Activated effector memory CD4-positive, alpha-beta T cell treated with anti-CD3 and anti-CD28 coated beads, Interleukin-2, amount 50 U/mL, for 16 hours (primary cell): ENCODE results near the gene ABCA10.

Experiments used
- DNase-seq: peaks from one replicate; pipeline ENCODE4 v3.0.0-alpha.2; 2020

ABCA10 gene

DNA sequence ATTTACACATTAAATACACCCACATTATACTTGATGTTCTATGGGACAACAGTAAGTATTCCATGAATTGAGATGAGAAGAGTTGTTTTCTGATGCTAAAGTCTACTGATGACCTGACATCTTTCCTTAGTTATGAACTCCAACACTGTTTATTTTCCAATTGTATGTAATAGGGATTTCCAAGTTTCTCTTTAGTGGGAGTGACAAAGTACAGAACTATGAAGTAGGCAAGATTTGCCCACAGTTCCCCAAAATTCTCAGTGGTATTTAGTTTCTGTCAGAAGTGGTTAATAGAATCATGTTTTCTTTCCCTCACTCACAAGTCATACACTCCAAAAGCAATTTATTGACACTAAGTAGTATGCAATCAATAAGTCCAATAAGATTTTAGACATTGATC is 64.4 kb downstream of the ABCA10 start:
- no peak for DNase-seq

DNA sequence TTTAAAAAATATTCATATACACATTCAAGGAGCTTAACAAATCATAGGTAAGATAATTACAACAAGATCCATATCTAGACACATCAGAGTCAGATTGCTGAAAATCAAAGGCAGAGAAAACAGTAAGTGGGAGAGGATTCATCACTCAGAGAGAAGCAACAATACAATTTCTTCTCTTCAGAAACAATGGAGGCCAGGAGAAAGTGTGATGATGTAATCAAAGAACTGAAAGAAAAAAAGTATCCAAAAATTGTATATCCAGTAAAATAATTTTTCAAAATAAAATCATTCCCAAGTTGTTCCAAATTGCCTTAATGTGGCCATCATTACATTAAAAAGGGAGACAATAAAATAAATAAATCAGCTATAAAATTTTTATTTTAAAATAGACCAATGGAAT is 69.2 kb downstream of the ABCA10 start:
- DNase-seq = no peak

DNA sequence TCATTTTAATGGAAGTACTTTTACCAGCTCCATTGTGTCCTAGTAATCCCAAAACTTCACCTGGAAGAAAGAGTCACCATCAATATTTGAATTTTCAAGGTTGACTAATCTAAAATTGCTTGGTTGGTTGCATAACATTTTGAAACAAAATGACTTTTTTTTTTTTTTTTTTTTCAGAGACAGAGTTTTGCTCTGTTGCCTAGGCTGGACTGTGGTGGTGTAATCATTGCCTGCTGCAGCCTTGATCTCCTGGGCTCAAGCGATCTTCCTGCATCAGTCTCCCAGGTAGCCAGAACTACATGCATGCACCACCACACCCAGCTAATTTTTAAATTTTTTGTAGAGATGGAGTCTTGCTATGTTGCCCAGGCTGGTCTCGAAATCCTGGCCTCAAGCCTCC is 74.4 kb downstream of the ABCA10 start:
- DNase-seq = no peak

DNA sequence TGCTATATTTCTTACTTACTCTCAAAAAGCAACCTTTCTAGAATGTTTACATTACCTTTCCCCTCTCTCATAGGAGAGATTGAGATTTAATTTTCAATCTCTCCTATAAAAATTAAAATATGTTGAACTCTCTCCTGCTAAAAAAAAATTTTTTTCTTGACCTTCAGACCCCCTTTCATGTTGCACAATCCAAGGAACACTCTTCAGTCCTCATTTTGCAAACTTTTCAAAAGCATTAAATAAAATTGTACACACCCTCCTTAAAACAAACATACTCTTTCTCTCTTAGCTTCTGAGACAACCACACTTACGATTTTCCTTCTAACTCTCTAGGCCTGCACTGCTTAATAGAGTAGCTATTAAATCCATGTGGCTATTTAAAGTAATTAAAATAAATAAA is 78.3 kb downstream of the ABCA10 start:
- DNase-seq = no peak

DNA sequence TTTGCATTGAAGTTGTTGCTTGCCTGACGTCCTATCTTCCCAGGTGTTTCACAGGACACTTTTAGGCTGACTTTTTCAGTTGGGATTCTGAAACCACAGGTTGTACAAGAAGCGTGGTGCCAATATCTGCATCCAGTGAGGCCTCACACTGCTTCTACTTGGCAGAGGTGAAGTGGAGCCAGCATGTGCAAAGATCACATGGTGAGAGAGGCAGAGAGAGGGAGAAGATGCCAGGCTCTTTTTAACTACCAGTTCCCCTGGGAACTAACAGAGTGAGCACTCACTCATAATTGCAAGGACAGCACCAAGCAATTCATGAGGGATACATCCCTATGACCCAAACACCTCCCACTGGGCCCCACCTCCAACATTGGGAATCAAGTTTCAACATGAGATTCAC is 81.2 kb downstream of the ABCA10 start:
- no peak for DNase-seq

DNA sequence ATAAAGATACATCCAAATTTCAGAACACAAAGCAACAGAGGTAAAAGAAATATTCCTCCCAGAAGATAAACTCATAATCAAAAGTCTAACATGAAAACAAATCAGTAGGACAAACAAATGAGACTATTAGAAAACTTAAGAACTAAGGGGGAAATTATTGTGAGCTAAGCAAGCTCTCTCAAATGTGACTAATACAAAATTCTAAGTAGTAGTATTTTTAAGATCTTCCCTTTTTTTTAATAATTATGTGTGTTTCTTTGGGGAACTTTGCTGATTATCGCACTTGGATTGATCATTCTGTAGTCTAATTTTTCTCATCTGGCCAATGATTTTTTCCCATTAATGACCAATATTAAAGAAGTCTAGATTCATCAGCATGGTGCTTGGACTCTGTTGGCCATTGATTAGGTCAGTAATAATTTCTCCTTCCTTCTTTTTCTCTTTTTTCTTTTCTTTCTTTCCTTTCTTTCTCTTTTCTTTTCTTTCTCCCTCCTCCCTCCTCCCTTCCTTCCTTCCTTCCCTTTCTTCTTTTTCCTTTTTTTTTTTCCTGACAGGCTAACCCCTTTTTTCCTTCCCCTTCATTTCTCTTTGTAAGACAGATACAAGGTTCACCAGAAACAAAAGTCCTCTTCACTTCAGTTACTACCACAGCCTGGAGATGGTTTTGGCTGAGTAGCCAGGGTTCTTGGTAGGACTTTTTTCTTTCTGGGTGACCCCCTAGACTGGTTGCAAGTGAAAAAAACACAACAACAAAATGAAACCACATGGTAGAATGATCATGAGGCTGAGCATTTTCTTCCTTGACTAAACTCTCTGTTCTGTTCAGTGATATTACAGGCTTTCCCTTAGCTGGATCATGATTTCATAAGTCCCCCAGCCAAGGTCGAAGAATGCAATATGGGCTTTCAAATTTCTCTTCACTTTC is 84.0 kb downstream of the ABCA10 start:
- no peak for DNase-seq

DNA sequence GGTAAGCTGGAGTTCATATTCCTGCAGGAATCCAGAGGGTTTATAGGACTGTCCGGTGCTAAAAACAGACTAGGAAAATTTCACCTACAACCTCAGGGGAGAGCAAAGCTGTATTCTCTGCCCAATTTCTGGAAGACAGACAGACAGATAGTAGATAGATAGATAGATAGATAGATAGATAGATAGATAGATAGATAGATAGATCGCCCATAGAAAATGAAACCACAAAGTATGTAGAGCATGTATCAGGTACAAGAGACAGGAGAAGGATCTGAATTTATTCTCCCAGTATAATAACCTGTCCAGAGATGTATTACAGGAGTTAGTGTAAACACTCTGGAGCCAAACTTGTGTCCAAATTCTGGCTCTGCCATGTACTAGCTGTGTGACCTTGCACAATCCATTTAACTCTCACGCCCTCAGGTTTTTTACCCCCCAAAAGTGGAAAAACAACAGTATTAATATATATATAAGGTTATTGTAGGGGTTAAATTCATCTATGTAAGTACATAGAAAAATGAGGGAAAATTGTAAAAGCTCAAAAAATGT is 84.9 kb downstream of the ABCA10 start:
- DNase-seq = no peak

DNA sequence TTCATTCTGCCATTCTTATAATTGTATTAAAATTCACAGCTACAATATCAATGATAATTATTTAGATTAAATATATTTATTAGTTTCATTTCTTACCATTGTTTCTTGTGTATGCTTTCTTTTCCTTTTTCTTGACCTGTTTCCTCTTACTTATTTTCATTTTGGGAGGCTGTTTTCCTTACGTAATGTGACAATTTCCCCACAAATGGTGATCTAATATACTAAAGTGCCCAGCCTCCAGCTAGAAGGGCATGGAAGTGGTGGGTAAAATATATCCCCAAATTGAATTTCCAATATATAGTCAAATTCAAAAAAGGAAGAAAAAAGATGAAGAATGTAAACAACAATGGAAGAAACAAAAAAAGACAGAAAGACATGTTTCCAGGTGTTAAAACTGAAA is 85.5 kb downstream of the ABCA10 start:
- no peak for DNase-seq

DNA sequence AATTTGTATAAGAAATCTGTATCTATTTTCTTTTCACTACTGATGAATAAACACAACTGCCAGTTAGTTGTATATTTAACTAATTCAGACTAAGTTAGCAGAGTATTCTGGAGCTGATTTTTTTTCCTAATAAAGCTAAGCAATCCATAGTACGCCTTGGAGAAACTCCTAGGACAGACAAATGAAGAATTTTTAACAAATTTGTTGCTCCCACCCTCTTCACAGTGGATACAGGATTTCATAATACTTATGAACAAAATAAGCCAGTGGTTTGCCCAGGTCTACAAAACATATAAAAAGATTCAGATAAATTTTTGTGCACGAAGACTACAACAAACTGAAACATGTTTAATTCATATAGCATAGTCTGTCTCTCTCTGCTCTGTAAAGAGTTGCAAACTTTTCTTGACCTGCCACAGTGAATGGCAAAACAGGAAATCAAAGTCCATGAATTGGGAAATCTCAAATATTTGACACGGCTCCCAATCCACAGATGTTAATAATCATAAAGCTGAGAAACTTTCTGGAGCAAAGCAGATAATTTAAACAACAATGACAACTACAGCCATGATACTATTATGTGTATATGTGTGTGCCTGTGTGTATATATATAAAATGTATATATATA is 86.3 kb downstream of the ABCA10 start:
- DNase-seq = no peak

DNA sequence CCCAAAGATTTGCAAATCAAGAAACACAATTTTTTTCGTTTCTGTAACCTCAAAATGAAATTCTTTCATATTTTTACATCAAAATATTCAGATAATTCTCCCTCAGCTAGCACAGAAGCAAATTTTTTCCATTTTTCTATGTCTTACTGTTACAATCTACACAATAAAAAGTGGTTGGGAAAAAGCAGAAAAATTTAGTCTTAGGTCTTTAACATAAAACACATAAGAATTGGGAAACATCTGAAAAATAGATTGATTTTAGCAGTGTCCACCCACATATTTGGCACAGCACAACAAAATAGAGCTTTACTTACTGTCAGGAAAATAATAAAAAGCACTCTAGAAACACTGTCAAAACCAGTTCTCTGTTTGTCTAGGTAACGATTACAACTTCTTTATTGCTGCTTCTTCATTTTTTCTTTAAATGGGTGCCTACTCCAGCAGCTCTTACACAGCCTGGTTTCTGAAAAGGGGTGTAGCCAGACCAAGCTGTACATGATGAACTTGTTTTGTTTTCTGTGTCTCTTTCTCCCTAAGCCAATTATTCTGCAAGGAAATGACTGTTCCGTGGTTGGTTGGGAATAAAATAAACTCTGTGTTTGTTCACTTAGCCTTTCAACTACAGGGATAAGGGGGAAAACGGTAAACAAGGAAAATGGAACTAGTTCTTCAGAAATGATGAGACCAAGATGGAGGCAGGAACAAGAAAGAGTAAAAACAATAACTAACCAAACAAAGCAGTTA is 87.0 kb downstream of the ABCA10 start, which contains the start of gene ABCA6:
TSS of gene ABCA6 (minus strand) at position 465 of the 744 bp plus-strand sequence. CDS start 1,192 bp downstream, outside the sequence.
- DNase-seq = no peak

DNA sequence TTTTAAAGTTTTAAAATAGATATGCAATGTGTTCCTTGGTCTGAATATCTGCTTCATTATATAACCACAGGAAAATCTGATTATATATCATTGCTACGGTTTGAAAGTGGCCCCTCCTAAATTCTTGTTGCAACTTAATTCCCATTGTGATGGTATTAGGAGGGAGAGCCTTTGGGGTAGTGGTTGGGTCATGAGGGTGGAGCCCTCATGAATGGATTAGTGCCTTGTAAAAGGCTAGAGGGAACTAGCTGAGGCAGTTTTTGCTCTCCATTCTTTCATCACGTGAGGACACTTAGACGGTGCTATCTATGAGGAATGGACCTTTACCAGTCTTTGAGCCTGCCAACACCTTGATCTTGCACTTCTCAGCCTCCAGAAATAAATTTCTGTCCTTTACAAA is 94.5 kb downstream of the ABCA10 start:
- no peak for DNase-seq

DNA sequence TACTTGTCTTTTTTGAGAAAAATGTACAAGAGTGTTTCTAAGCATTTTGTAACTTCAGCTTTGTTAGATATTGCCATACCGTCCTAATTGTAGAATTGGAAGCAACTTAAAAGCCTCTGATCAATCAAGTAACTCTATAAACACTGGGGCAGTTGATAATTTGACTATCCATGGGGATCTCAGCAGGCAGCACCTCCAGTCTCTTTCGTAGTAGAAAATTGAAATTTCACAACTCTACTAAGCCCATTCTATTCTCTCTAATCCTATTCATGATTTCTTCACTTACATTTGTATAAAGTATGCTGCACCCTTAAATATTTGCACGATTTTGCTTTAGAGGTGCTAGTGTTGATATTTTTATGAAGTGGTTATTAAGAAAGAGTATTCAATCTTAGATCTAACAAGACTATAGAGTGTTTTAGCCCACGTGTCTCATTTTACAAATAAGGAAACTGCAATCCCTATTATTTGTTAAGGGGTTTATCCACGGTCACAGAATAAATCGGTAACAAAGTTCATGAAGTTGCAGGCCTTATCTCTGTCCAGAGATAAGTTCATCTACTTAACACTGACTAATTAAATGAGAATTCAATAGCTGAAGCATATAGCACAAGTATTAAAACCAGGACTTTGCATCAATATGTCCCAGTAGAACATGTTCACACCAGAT is 97.9 kb downstream of the ABCA10 start:
- DNase-seq = no peak

DNA sequence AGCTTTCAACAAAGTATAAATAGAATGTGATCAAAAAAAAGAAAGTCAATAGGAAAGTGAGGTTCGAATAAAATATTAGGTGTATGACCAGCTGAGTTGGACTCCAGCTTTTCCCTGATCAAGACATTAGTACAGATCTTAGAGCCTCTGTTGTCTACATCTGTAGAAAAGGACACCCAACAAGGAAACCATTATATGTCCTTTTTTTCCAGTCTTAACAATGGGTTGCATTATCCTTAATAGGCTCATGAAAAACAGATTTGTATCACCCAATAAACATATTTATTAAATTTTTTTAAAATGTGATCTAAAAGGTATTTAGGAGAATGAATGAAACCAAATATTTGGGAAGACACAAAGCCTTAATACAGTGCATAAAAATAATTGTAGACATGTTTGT is 105.0 kb downstream of the ABCA10 start:
- no peak for DNase-seq

DNA sequence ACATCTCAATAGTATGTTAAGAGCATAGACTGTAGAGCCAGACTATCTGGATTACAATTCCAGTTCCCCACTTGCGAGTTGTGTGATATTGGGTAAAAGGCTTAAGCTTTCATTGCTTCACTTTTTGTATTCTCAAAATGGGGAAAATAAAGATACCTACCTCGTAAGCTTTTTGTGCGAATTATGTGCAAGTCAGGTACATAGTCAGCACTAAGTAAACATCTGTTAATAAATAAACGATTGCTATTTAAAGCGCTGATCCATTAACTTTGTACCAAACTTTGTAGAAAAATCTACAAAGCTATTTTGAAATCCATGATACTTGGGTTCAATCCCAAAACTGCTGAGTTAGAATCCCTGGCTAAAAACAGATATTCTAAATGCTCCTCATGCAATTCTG is 106.6 kb downstream of the ABCA10 start:
- DNase-seq = no peak

DNA sequence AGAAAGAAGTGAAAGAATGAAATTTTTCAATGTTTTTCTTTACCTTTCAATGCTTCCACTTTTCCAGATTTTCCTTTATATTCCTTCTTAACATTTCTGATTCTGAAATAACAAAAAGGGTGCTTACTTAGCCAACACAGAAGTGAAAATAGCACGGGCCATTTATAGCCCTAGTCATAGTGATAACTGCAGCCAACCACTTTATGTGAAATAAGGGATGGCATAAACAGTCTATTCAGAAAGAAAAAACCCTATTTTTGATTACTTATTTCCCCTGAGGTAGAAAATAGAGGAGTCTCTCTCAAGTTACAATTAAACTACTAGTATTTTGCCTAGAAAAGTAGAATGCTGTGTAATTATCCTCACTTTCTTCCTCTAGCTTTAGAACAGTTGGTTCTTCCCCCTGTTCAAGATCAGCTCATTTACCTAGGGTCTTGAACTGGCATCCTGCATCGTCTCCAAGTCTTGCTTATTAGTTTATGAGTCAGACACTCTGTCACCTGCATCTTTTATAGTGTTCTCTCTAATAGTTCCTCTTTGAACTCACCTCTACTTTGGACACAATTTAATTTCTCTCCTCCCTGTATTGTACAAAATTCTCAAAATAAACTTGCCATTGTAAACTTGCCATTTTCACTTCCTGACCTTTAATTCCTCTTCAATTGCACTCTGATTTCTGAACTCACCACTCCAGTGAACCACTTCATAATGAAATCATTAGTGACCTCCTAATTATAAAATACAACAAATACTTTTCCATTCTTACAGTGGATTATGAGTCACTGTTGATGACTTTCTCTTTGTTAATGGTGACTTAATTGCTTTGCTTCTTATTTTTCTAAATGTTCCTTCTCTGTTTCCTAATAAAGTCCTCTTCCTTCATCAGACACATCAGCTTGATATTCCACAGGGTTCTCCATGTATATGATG is 110.5 kb downstream of the ABCA10 start:
- no peak for DNase-seq

DNA sequence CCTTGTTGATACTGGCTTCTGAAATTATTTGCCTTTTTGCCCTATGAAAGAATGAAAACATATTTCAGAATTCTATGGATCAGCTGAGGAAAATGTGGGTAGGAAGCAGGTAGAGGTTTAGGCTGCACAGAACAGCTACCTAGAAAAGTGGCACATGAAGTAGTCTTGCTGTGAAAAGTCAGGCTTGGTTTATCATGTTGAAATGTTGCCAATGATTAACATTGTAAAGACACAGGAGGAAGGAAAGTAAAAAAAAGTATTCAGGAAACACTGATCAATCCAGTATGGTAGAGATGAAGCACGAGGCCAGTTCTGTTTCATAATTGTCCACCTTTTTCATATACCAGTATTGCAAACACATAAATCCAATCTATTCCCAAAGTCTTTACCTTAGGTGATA is 116.8 kb downstream of the ABCA10 start:
- DNase-seq = no peak

DNA sequence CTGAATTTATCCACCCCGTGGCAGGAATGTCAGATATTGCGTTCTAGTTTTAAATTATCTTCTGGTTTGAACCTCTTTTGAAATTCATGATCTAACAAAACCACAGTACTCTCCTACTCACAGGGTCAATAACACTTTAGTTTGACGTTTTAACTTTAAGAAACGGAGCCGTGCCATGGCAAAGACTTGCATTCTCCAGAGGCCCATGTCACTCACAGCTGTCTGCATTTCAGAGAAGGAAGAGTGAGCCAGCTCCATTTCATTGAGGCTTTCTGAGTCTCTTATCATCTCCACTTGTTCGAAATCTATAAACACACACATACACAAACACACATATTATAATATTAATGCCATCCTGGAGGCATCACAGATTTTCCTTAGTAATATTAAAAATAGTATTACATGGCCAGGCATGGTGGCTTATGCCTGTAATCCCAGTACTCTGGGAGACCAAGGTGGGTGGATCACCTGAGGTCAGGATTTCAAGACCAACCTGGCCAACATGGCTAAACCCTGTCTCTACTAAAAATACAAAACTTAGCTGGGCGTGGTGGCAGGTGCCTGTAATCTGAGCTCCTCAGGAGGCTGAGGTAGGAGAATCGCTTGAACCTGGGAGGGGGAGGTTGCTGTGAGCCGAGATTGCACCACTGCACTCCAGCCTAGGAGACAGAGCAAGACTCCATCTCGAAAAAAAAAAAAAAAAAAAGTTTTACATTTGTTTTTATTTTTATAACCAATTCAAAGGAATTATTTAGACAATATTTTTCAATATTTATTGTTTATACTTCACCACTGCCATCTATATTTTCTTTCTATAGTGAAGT is 122.5 kb downstream of the ABCA10 start:
- no peak for DNase-seq

DNA sequence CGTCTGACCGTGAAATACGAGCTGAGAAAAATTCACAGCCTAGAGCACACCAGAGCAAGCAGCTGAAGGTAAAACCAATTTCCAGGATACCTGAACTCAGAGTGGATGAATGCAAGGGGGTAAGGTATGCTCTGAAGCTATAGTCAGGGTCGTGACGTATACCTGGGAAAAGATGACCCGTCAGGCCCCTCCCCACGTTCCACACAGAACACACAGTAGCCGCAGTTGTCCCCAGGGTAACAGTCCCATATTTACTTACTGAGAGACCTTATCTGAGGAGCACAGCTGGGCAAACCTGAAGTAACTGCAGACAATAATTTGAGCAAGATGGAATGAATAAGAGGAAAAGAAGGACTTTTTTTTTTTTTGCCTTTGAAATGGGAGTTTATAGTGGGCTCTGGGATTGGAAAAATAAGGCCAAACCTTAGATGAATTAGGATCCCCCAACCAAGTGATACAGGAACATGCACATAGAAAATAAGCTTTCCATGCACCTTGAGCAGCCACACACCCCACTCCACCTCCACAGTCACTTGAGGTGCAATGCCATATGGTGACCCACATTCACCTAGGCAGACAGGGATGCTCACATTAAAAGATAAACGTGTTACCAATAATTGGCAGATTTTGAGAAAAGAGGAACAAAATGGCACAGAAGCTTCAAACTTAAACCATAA is 124.9 kb downstream of the ABCA10 start:
- no peak for DNase-seq

DNA sequence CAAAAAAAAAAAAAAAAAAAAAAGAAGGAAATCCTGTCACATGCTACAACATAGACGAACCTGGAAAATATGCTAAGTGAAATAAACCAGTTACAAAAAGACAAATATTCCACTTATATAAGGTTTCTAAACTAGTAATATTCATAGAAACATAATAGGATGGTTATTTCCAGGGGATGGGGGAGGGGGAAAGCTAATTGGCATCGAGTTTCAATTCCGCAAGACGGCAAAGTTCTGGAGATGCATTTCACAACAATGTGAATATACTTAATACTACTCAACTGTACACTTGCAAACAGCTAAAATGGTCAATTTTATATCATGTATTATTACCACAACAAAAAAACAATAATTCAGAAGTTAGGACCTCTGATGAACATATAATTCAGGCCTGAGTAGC is 130.0 kb downstream of the ABCA10 start:
- DNase-seq = no peak
